OCI-LY7 (cell line): ENCODE measurements around the gene MPRIP. TPM values are rescaled to one million over a fixed set of nuclear protein-coding genes. Genes with fewer than 3 reads are reported as not detected.

Source experiments
- BruUV-seq: library from RNA; stranded (reverse); fragments of 400-500 nt; replicated peaks from 2 replicates; lab custom pipeline; 2021; lab: Mats Ljungman, UMichigan
- CTCF ChIA-PET: fragments of 300-600 bp; sonication (Branson Sonifier 250); formaldehyde crosslinking; loops from one replicate; lab custom pipeline; 2022; ENCODE audit warnings: antibody characterized with exemption; ENCODE audit not compliant: unreplicated experiment; lab: Charles Lee
- POLR2A ChIA-PET: fragments of 300-600 bp; sonication (Branson Sonifier 250); formaldehyde crosslinking; loops from one replicate; lab custom pipeline; 2022; ENCODE audit warnings: antibody characterized with exemption; lab: Charles Lee
- DNase-seq: peaks from one replicate; pipeline ENCODE4 v3.0.0-alpha.2; 2015; ENCODE audit warnings: low spot score
- H2AFZ ChIP-seq: fragments of 200-600 bp; sonication (generic), shearing (Covaris generic); 2 replicates; pipeline ENCODE4 v1.6.1; 2014; ENCODE audit warnings: mild to moderate bottlenecking, antibody characterized with exemption, low read length, moderate library complexity
- H3K27ac ChIP-seq: fragments of 200-600 bp; sonication (generic); 2 replicates; pipeline ENCODE4 v1.5.1; 2014; ENCODE audit warnings: mixed run types, low read depth, mild to moderate bottlenecking, moderate library complexity, low read length, inconsistent platforms; ENCODE audit not compliant: poor library complexity, severe bottlenecking
- H3K36me3 ChIP-seq: fragments of 200-600 bp; sonication (generic); 2 replicates; pipeline ENCODE4 v1.6.1; 2014; ENCODE audit warnings: mild to moderate bottlenecking, antibody characterized with exemption, low read length, moderate library complexity, mixed read lengths; ENCODE audit not compliant: insufficient read depth
- H3K4me1 ChIP-seq: fragments of 200-600 bp; sonication (generic); 2 replicates; pipeline ENCODE4 v1.5.1; 2014; ENCODE audit warnings: mild to moderate bottlenecking, low read length; ENCODE audit not compliant: insufficient read depth, poor library complexity, severe bottlenecking
- H3K4me2 ChIP-seq: fragments of 200-600 bp; sonication (generic); 2 replicates; pipeline ENCODE4 v1.6.1; 2014; ENCODE audit warnings: mild to moderate bottlenecking, low read length
- H3K4me3 ChIP-seq: fragments of 200-600 bp; sonication (generic); 2 replicates; pipeline ENCODE4 v1.5.1; 2014; ENCODE audit warnings: mild to moderate bottlenecking, low read depth, low read length; ENCODE audit not compliant: poor library complexity, severe bottlenecking
- H3K79me2 ChIP-seq: fragments of 200-600 bp; sonication (generic); 2 replicates; pipeline ENCODE4 v1.6.1; 2016; ENCODE audit warnings: low read depth, mild to moderate bottlenecking, low read length, moderate library complexity, mixed read lengths; ENCODE audit not compliant: insufficient read depth
- H3K9me2 ChIP-seq: fragments of 200-600 bp; sonication (generic); 2 replicates; pipeline ENCODE4 v1.6.1; 2016; ENCODE audit warnings: mild to moderate bottlenecking, low read length, mixed read lengths; ENCODE audit not compliant: insufficient read depth
- H3K9me3 ChIP-seq: fragments of 200-600 bp; sonication (generic); 2 replicates; pipeline ENCODE4 v1.6.1; 2014; ENCODE audit warnings: mild to moderate bottlenecking, mixed run types, low read length, mixed read lengths
- H4K20me1 ChIP-seq: fragments of 200-600 bp; sonication (generic); 2 replicates; pipeline ENCODE4 v1.6.1; 2014; ENCODE audit warnings: mild to moderate bottlenecking, antibody characterized with exemption, low read length, moderate library complexity, mixed read lengths; ENCODE audit not compliant: insufficient read depth
- CTCF ChIP-seq: fragments of 200-600 bp; sonication (generic); conservative IDR thresholded peaks from 2 replicates; pipeline ENCODE4 v1.5.1; 2014; ENCODE audit warnings: mild to moderate bottlenecking, antibody characterized with exemption, low read length, moderate library complexity, mixed read lengths
- EZH2phosphoT487 ChIP-seq: fragments of 200-600 bp; sonication (generic); IDR thresholded peaks from 2 replicates; pipeline ENCODE4 v1.6.1; 2018; ENCODE audit warnings: low read depth, borderline replicate concordance, mild to moderate bottlenecking, mixed run types, antibody characterized with exemption, low read length, moderate library complexity, mixed read lengths
- intact Hi-C: fragments of 100-400 bp; cut with micrococcal nuclease; formaldehyde crosslinking; loops from one replicate; pipeline ENCODE4 v1.10.0; 2022; ENCODE audit not compliant: unreplicated experiment
- total RNA-seq, 2 experiments: library from RNA; depleted of rRNA in 1 of 2; stranded (reverse); fragments of >200 nt in 1 of 2; shearing (Covaris generic) in 1 of 2; gene quantifications; 2 replicates each; pipeline ENCODE4 v1.2.3, GENCODE V29; 2014 to 2022

Gene MPRIP
- total RNA-seq, 2 experiments from 2014 or later, result 73.3 to 109 TPM

- H3K4me2 ChIP-seq, result no peak overlapping the region
- ChIA-PET CTCF (no interaction called here), POLR2A (no interaction called here)
- intact Hi-C loops, result no loop called here
- H3K4me3 ChIP-seq, result no peak overlapping the region
- no peaks in the 10 kb centered on the region for H3K9me3 ChIP-seq
- TF ChIP-seq EZH2phosphoT487 (no peak), CTCF (no peak)
- BruUV-seq, result no TSS peak
- H3K27ac ChIP-seq, result no peak overlapping the region
- H3K4me1 ChIP-seq, result no peaks in the 10 kb centered on the region
- no peaks in the 10 kb centered on the region for H3K79me2 ChIP-seq
- no peaks in the 10 kb centered on the region for H3K36me3 ChIP-seq
- H3K9me2 ChIP-seq, result no peaks in the 10 kb centered on the region
- no peak for DNase-seq
- no peak overlapping the region for H2AFZ ChIP-seq
- no peaks in the 10 kb centered on the region for H4K20me1 ChIP-seq
Observed at GRCh38 chr17:17098551-17099179, 56.4 kb downstream of the MPRIP start.

GRCh38 chr17:17102176-17102575 is 59.9 kb downstream of the MPRIP start:
- Histone ChIP-seq H3K4me3 (no peak overlapping the region), H3K27ac (no peak overlapping the region), H3K36me3 (no peaks in the 10 kb centered on the region), H3K9me3 (no peaks in the 10 kb centered on the region), H2AFZ (no peak overlapping the region), H3K9me2 (no peaks in the 10 kb centered on the region), H3K4me2 (no peak overlapping the region), H4K20me1 (no peaks in the 10 kb centered on the region), H3K4me1 (no peaks in the 10 kb centered on the region), H3K79me2 (no peaks in the 10 kb centered on the region)
- intact Hi-C loops, result no loop called here
- POLR2A ChIA-PET, result no interaction called here
- CTCF ChIA-PET, result no interaction called here
- BruUV-seq, result no TSS peak
- no peak for DNase-seq
- TF ChIP-seq CTCF (no peak), EZH2phosphoT487 (no peak)

GRCh38 chr17:17103160-17103559 is 60.9 kb downstream of the MPRIP start:
- H3K79me2 ChIP-seq, result no peaks in the 10 kb centered on the region
- no peaks in the 10 kb centered on the region for H4K20me1 ChIP-seq
- no peak overlapping the region for H3K27ac ChIP-seq
- no peaks in the 10 kb centered on the region for H3K9me3 ChIP-seq
- H3K4me3 ChIP-seq, result no peak overlapping the region
- ChIA-PET POLR2A (no interaction called here), CTCF (no interaction called here)
- no peak for DNase-seq
- BruUV-seq, result no TSS peak
- no peaks in the 10 kb centered on the region for H3K4me1 ChIP-seq
- H3K4me2 ChIP-seq, result no peak overlapping the region
- H3K36me3 ChIP-seq, result no peaks in the 10 kb centered on the region
- H3K9me2 ChIP-seq, result no peaks in the 10 kb centered on the region
- TF ChIP-seq CTCF, result no peak
- no peak for TF ChIP-seq EZH2phosphoT487
- intact Hi-C loops, result no loop called here
- no peak overlapping the region for H2AFZ ChIP-seq
